GM19468 (cell line): Measurements from ENCODE around the gene KIRREL3.

Source experiments
- ATAC-seq: cut with Tn5 transposase; IDR thresholded peaks from one replicate; pipeline ENCODE4 v1.9.1; 2021; ENCODE audit warnings: mild to moderate bottlenecking, moderate library complexity, moderate number of reproducible peaks; ENCODE audit not compliant: unreplicated experiment; ENCODE audit errors: extremely low read depth

Gene KIRREL3

DNA sequence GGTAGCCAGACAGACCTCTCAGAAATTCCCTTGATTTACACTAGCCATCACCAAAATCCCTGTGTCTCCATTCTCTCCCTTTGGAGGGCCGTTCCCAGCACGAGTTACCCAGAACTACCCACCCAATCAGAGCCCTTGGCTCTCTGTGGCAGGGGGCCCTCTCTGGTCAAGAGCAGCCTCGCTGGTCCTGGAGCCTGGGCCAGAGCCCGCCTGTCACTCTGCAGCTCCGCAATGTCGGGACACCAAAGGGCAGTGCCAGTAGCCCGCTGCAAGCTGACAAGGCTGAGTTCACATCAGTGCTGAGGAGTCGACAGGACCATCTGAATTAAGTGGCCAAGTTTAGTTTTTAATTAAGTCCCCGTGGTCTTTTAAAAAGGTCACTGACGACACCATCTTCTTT lies 403.5 kb downstream of the KIRREL3 start:
- ATAC-seq = no peak

GRCh38 chr11:126596474-126596873 lies 404.1 kb downstream of the KIRREL3 start:
- ATAC-seq = no peak

- no peak for ATAC-seq
Measured at GRCh38 chr11:126595560-126595959, 405.0 kb downstream of the KIRREL3 start.

- no peak for ATAC-seq
Measured at GRCh38 chr11:126594921-126595367, 405.6 kb downstream of the KIRREL3 start.

GRCh38 chr11:126592496-126593410 lies 407.8 kb downstream of the KIRREL3 start:
- ATAC-seq = no peak

DNA sequence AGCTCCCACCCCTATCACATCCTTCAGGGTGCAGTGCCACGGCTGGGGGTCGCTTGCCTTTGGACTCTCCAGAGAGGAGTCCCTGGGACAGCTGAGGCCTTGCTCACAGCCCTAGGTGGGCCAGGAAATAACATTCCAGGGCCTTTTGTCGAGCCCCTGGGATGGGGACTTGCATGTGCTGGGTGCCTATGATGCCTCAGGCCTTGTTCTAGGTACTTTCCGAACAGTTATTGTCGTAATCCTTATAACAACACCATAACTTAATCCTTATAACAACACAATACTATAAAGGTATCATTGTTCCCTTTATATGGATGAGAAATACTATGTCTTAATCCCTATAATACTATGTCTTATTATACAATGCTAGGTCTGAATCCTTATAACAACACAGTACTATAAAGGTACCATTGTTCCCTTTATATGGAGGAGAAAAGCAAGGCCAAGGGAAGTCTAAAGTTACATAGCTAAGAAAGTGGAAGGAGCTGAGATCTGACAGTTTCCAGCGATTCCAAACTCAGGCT lies 408.5 kb downstream of the KIRREL3 start:
- ATAC-seq = no peak

GRCh38 chr11:126589492-126589803 lies 411.1 kb downstream of the KIRREL3 start:
- no peak for ATAC-seq

- ATAC-seq = no peak
Measured at GRCh38 chr11:126588630-126589491, 411.7 kb downstream of the KIRREL3 start.

- no peak for ATAC-seq
Measured at GRCh38 chr11:126587541-126587940, 413.0 kb downstream of the KIRREL3 start.

DNA sequence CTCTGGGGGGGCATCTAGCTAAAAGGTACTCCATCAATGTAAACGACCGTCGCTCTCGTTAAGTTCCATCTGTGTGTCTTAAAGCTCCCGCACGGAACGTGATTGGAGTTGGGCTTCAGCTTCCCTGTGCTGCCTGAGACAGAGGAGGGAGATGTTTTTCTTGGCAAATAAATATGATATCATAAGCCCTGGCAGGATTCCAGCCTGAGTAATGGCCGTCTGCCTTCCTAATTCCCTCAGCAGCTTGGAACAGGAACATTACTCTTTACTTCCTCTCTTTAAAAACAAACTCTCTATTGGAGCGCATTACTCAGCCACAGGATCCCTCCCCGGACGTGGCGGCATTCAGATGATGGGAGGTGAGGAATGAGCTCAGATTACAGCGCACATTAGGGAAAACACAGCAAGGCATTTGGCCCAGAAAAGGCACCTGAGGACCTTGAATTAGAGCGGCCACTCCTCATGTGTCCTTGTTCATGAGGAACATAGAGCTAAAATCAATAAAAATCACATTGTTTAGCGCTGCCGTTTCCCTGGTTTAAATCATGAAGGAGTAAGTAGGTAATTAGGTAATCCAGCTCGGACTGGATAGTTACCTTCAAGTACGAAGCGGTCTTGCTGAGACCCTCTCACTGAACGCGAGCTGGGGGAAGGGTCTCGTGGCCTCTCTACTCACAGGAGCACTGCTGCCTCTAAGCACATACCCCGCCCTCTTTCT lies 414.6 kb downstream of the KIRREL3 start:
- no peak for ATAC-seq

GRCh38 chr11:126585388-126585773 lies 415.2 kb downstream of the KIRREL3 start:
- no peak for ATAC-seq

- no peak for ATAC-seq
Measured at GRCh38 chr11:126583594-126584427, 416.8 kb downstream of the KIRREL3 start.

DNA sequence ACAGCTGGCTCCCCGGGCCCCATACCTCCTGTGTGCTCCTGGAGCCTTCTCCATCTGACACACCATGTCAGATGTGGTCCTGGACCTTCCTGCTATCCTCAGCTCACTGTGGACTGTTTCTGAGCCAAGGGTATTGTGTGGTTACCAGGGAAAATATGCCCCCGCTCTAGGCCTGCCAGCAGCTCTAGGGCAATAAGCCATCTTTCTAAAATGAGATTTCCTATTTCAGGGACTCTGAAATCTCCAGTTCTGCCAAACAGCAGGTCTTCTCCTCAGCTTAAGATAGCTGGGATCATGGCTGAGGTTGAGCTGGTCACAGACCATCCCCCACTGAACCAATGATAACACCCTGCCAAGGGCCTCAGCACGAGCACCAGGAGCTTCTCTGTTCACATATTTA lies 417.5 kb downstream of the KIRREL3 start:
- ATAC-seq = no peak

GRCh38 chr11:126581871-126582648 lies 418.5 kb downstream of the KIRREL3 start:
- no peak for ATAC-seq

DNA sequence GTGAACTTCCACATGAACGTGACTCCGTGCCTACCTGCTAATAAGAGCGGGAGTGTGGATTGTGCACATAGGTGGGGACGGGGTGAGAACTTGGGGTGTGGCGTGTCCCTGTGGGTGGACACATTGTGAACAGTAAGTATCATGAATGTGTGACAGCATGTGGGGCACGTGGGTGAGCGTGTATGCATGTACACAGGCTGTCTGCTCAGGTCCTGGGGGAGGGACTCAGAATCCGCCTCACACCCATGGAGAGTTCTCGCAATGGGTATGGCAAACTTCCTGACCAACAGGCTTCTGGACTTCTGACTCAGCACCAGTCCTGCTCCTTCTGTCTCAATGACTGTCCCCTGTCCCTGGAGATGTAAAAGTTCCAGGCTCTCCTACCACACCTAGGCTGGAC lies 422.1 kb downstream of the KIRREL3 start:
- ATAC-seq = no peak

- no peak for ATAC-seq
Measured at GRCh38 chr11:126578021-126578420, 422.5 kb downstream of the KIRREL3 start.

DNA sequence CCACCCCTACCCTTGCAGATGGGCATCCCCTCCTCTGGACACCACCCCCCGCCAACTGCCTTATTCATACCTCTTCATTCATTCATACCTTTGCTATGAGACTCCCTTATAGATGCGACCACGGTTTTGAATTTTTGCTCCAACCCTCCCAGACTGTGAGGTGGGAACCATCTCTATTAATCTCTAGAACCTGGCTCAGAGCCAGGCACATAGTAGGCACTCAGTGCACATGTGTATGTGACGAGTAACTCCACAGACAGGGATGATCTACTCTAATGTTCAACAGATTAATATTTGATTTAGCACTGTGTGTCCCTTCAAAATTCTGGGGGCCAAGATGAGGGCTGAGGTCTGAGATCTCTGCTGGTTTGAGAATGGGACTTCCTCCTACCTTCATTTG lies 424.7 kb downstream of the KIRREL3 start:
- ATAC-seq = no peak

- no peak for ATAC-seq
Measured at GRCh38 chr11:126573325-126573978, 427.1 kb downstream of the KIRREL3 start.
